PC-3 (cell line): ENCODE data around the gene KLHDC3.

Experiments
- EZH2 ChIP-seq: fragments of 300-600 bp; sonication (generic); IDR thresholded peaks from one replicate; pipeline ENCODE4 v1.6.1; 2017; ENCODE audit warnings: antibody characterized with exemption, mild to moderate bottlenecking, low read length; ENCODE audit not compliant: unreplicated experiment
- EZH2phosphoT487 ChIP-seq: fragments of 300-600 bp; sonication (generic); IDR thresholded peaks from 2 replicates; pipeline ENCODE4 v1.6.1; 2018; ENCODE audit warnings: mild to moderate bottlenecking, antibody characterized with exemption, low read length, borderline replicate concordance
- TF ChIP-seq, protein P1 (sequence below): fragments of 300-600 bp; sonication (generic); conservative IDR thresholded peaks from 2 replicates; pipeline ENCODE4 v1.5.1; 2017; ENCODE audit warnings: antibody characterized with exemption, low read depth, mild to moderate bottlenecking, low read length

DNA sequence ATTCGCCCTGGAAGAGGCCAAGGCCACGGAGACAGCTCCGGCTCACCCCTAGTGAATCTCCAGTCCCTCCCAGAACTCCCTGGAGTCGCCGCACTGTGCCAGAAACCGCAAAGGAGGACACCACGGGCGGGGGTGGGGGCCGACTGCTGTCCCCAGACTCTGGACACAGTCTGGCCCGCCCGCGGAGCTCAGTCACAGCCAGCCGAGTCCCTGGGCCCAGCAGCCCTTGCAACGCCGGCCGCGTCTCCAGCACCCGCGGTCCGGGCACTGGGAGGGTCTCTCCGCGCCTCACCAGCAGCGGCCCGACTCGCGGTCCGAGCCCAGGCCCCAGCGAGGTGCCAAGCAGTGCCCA, 35.6 kb upstream of the KLHDC3 start:
- TF ChIP-seq, protein P1, sequence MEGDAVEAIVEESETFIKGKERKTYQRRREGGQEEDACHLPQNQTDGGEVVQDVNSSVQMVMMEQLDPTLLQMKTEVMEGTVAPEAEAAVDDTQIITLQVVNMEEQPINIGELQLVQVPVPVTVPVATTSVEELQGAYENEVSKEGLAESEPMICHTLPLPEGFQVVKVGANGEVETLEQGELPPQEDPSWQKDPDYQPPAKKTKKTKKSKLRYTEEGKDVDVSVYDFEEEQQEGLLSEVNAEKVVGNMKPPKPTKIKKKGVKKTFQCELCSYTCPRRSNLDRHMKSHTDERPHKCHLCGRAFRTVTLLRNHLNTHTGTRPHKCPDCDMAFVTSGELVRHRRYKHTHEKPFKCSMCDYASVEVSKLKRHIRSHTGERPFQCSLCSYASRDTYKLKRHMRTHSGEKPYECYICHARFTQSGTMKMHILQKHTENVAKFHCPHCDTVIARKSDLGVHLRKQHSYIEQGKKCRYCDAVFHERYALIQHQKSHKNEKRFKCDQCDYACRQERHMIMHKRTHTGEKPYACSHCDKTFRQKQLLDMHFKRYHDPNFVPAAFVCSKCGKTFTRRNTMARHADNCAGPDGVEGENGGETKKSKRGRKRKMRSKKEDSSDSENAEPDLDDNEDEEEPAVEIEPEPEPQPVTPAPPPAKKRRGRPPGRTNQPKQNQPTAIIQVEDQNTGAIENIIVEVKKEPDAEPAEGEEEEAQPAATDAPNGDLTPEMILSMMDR: no peak
- TF ChIP-seq EZH2: no peak
- no peak for TF ChIP-seq EZH2phosphoT487
